A549 (cell line): ENCODE measurements around the gene LMF1.

Source experiments
- BCL3 ChIP-seq: fragments of >200 bp; sonication (Bioruptor Twin); formaldehyde crosslinking; IDR thresholded peaks from 3 replicates; pipeline ENCODE4 v1.6.1; 2016
- CEBPB ChIP-seq, 2 experiments: fragments of >200 bp in 1 of 2; sonication (Bioruptor Twin) in 1 of 2; formaldehyde crosslinking in 1 of 2; IDR thresholded peaks; 2 replicates each; pipeline ENCODE4 v1.6.1; 2012 to 2016
- EP300 ChIP-seq, 2 experiments: fragments of >200 bp; sonication (Bioruptor Twin); formaldehyde crosslinking; IDR thresholded peaks; 2 replicates in 1 of 2; 3 replicates in 1 of 2; pipeline ENCODE4 v1.6.1; 2016 to 2017
- JUN ChIP-seq, 2 experiments: fragments of >200 bp; sonication (Bioruptor Twin); formaldehyde crosslinking; IDR thresholded peaks; 2 replicates in 1 of 2; 3 replicates in 1 of 2; pipeline ENCODE4 v1.6.1; 2016 to 2017
- JUNB ChIP-seq: fragments of >200 bp; sonication (Bioruptor Twin); formaldehyde crosslinking; IDR thresholded peaks from 2 replicates; pipeline ENCODE4 v1.6.1; 2016
- NFE2L2 ChIP-seq: fragments of 150-350 bp; conservative IDR thresholded peaks from 2 replicates; pipeline ENCODE4 v1.6.1; 2014; ENCODE audit warnings: low read length
- POLR2A ChIP-seq: IDR thresholded peaks from 2 replicates; pipeline ENCODE4 v1.6.1; 2012; ENCODE audit warnings: mild to moderate bottlenecking, low read length
- SREBF2 ChIP-seq: fragments of 450-650 bp; IDR thresholded peaks from 2 replicates; pipeline ENCODE4 v1.6.1; 2014; ENCODE audit warnings: mild to moderate bottlenecking, moderate library complexity
- TP53 ChIP-seq: fragments of 250-450 bp; sonication (Bioruptor Pico); IDR thresholded peaks from 2 replicates; pipeline ENCODE4 v1.5.0; 2021; ENCODE audit warnings: mild to moderate bottlenecking, moderate library complexity
- ZSCAN20 ChIP-seq: fragments of 250-450 bp; sonication (Bioruptor Pico); IDR thresholded peaks from 2 replicates; pipeline ENCODE4 v1.8.0; 2022; ENCODE audit warnings: mild to moderate bottlenecking, moderate library complexity
- TF ChIP-seq, protein P1 (sequence below): fragments of 200-600 bp; sonication (generic); IDR thresholded peaks from 2 replicates; pipeline ENCODE4 v1.6.1; 2016; ENCODE audit warnings: antibody characterized with exemption, mild to moderate bottlenecking, moderate library complexity
- TF ChIP-seq, protein P2 (sequence below): fragments of >200 bp; sonication (Bioruptor Twin); formaldehyde crosslinking; IDR thresholded peaks from 3 replicates; pipeline ENCODE4 v1.5.1; 2016

DNA sequence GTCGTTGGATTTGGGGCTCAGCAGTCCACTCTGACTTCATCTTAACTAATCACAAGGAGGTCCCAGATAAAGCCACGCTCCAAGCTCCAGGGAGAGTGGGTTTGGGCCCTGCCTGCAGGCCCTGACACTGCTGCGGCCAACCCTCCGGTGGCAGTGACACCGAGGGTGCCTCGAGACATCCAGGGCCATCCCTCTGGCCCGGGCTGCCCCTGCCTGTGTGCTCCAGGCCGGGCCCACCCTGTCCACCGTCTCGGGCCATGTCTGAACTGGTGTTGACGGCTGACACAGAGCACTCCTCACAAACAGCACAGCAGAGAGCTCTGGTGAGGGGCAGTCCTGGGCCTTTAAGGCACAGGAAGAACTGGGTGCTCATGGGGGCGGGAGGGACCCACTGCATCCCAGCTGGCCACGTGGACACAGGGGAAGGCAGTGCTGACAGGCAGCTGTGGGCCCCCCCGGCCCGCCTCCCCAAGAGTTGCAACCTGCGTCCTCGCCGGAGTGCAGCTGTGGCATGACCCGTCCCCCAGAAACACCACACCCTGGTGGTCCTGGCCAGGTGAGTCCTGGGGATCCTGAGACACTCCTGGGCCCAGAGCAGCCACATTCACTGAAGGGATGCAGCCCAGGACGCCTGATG, 80.0 kb downstream of the LMF1 start:
- TF ChIP-seq JUNB (no peak), POLR2A (no peak), JUN (IDR thresholded peaks at IDR 0.05) (no peak), NFE2L2 (no peak), SREBF2 (no peak), ZSCAN20 (CRISPR knock-in tag) (no peak), BCL3 (no peak), EP300 (IDR thresholded peaks at IDR 0.05) (no peak), CEBPB (IDR thresholded peaks at IDR 0.05) (no peak), TP53 (CRISPR knock-in tag) (no peak)
- TF ChIP-seq, protein P1, sequence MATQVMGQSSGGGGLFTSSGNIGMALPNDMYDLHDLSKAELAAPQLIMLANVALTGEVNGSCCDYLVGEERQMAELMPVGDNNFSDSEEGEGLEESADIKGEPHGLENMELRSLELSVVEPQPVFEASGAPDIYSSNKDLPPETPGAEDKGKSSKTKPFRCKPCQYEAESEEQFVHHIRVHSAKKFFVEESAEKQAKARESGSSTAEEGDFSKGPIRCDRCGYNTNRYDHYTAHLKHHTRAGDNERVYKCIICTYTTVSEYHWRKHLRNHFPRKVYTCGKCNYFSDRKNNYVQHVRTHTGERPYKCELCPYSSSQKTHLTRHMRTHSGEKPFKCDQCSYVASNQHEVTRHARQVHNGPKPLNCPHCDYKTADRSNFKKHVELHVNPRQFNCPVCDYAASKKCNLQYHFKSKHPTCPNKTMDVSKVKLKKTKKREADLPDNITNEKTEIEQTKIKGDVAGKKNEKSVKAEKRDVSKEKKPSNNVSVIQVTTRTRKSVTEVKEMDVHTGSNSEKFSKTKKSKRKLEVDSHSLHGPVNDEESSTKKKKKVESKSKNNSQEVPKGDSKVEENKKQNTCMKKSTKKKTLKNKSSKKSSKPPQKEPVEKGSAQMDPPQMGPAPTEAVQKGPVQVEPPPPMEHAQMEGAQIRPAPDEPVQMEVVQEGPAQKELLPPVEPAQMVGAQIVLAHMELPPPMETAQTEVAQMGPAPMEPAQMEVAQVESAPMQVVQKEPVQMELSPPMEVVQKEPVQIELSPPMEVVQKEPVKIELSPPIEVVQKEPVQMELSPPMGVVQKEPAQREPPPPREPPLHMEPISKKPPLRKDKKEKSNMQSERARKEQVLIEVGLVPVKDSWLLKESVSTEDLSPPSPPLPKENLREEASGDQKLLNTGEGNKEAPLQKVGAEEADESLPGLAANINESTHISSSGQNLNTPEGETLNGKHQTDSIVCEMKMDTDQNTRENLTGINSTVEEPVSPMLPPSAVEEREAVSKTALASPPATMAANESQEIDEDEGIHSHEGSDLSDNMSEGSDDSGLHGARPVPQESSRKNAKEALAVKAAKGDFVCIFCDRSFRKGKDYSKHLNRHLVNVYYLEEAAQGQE = no peak
- TF ChIP-seq, protein P2, sequence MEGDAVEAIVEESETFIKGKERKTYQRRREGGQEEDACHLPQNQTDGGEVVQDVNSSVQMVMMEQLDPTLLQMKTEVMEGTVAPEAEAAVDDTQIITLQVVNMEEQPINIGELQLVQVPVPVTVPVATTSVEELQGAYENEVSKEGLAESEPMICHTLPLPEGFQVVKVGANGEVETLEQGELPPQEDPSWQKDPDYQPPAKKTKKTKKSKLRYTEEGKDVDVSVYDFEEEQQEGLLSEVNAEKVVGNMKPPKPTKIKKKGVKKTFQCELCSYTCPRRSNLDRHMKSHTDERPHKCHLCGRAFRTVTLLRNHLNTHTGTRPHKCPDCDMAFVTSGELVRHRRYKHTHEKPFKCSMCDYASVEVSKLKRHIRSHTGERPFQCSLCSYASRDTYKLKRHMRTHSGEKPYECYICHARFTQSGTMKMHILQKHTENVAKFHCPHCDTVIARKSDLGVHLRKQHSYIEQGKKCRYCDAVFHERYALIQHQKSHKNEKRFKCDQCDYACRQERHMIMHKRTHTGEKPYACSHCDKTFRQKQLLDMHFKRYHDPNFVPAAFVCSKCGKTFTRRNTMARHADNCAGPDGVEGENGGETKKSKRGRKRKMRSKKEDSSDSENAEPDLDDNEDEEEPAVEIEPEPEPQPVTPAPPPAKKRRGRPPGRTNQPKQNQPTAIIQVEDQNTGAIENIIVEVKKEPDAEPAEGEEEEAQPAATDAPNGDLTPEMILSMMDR = no peak
